ENCODE measurements around the gene CFAP90. TPM values are rescaled to one million over a fixed set of nuclear protein-coding genes. Genes with fewer than 3 reads are reported as not detected.
A peak's percentile ranks its signal among the peaks of the same experiment; 100 is the strongest.

The CFAP90 gene
- total RNA-seq, 1 donor from 2014 or later: 0.68 TPM

GRCh38 chr5:7824995-7825394 is 25.9 kb downstream of the CFAP90 start:
- no peaks in the 10 kb centered on the region for H3K9me3 Mint-ChIP-seq
- no peak for DNase-seq (ENCODE audit: low read depth, low spot score)
- TF ChIP-seq CTCF (conservative IDR thresholded peaks at IDR 0.05): no peak
- H3K27me3 Mint-ChIP-seq (ENCODE audit: low read depth): no peaks in the 10 kb centered on the region
- no peak overlapping the region for H3K4me3 Mint-ChIP-seq
- no peaks in the 10 kb centered on the region for H3K36me3 Mint-ChIP-seq (ENCODE audit: low read depth)
- no peaks in the 10 kb centered on the region for H3K4me1 Mint-ChIP-seq
- no peak overlapping the region for H3K27ac Mint-ChIP-seq (ENCODE audit: unreplicated experiment)

GRCh38 chr5:7823594-7823993 is 27.3 kb downstream of the CFAP90 start:
- Mint-ChIP-seq H3K36me3 (ENCODE audit: low read depth) (no peaks in the 10 kb centered on the region), H3K9me3 (no peaks in the 10 kb centered on the region), H3K27ac (ENCODE audit: unreplicated experiment) (no peak overlapping the region), H3K4me3 (no peak overlapping the region), H3K27me3 (ENCODE audit: low read depth) (no peaks in the 10 kb centered on the region), H3K4me1 (no peaks in the 10 kb centered on the region)
- DNase-seq (ENCODE audit: low read depth, low spot score): no peak
- TF ChIP-seq CTCF (conservative IDR thresholded peaks at IDR 0.05): no peak

GRCh38 chr5:7822449-7822848 is 28.5 kb downstream of the CFAP90 start:
- Mint-ChIP-seq H3K4me3 (no peak overlapping the region), H3K27me3 (ENCODE audit: low read depth) (no peaks in the 10 kb centered on the region), H3K36me3 (ENCODE audit: low read depth) (no peaks in the 10 kb centered on the region), H3K4me1 (no peaks in the 10 kb centered on the region), H3K9me3 (no peaks in the 10 kb centered on the region), H3K27ac (ENCODE audit: unreplicated experiment) (no peak overlapping the region)
- TF ChIP-seq CTCF (conservative IDR thresholded peaks at IDR 0.05): no peak
- DNase-seq (ENCODE audit: low read depth, low spot score): no peak

- Mint-ChIP-seq H3K27me3 (ENCODE audit: low read depth) (peaks cover 8% of the 10 kb centered on the region), H3K36me3 (ENCODE audit: low read depth) (no peaks in the 10 kb centered on the region), H3K27ac (ENCODE audit: unreplicated experiment) (no peak overlapping the region), H3K4me1 (peaks cover 6% of the 10 kb centered on the region), H3K4me3 (no peak overlapping the region), H3K9me3 (no peaks in the 10 kb centered on the region)
- TF ChIP-seq CTCF (conservative IDR thresholded peaks at IDR 0.05): peak; percentile 22
- no peak for DNase-seq (ENCODE audit: low read depth, low spot score)
Measured at GRCh38 chr5:7816535-7816901, 34.4 kb downstream of the CFAP90 start.

GRCh38 chr5:7815892-7816534 is 34.9 kb downstream of the CFAP90 start:
- no peak overlapping the region for H3K4me3 Mint-ChIP-seq
- peaks cover 8% of the 10 kb centered on the region for H3K27me3 Mint-ChIP-seq (ENCODE audit: low read depth)
- DNase-seq (ENCODE audit: low read depth, low spot score): peak; percentile 90
- no peaks in the 10 kb centered on the region for H3K9me3 Mint-ChIP-seq
- H3K4me1 Mint-ChIP-seq: peaks cover 6% of the 10 kb centered on the region
- TF ChIP-seq CTCF (conservative IDR thresholded peaks at IDR 0.05): peak; percentile 91
- no peak overlapping the region for H3K27ac Mint-ChIP-seq (ENCODE audit: unreplicated experiment)
- H3K36me3 Mint-ChIP-seq (ENCODE audit: low read depth): no peaks in the 10 kb centered on the region

Measured in neural crest cell (in vitro differentiated cells).